ENCODE measurements around the gene CLEC20A. TPM values are rescaled to one million over a fixed set of nuclear protein-coding genes. Genes with fewer than 3 reads are reported as not detected.

Gene CLEC20A
- total RNA-seq, 1 donor from 2014 or later = not detected

- intact Hi-C loops (cut with micrococcal nuclease) = no loop called here
Observed at GRCh38 chr1:178451529-178451928, 45.2 kb downstream of the CLEC20A start.

DNA sequence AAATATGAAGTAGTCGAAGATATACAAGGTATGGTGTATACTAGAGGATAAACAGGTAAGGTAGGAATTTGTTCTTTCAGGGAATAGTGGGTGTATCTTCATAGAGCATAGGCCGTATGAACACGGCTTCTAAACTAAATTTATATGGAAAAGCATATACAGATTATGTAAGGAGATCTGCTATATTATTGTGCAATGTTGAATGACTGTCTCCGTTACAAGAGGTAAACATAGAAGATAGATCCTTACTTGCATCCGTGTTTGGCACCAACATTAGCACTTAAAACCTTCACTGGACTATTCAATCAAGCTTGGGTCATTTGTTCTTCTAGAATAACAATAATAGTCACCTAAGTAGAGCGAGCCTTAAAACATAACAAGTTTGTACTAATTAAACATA, 45.9 kb downstream of the CLEC20A start:
- intact Hi-C loops (cut with micrococcal nuclease) = no loop called here
- DNase-seq (no peak), ATAC-seq (no peak)

More at GRCh38 chr1:178451529-178451928, 45.2 kb downstream of the CLEC20A start:
- no peak for DNase-seq
- ATAC-seq = no peak

DNA sequence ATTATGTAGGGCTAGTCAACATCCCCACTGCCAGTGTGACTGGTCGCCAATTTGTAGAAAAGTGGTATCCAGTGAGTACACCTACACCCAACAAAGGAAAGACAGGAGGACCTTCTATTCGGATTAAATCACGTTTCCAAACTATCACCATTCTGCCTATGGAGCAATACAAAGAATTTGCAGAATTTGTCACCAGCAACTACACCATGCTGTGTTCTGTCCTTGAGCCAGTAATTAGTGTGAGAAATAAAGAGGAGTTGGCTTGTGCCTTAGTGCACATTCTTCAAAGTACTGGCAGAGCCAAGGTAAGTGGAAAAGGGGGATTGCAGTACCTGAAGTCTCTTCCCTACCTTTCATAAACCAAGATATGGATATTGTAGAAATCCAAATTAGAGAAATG, 53.8 kb downstream of the CLEC20A start:
- no peak for DNase-seq
- no peak for ATAC-seq
- intact Hi-C loops (cut with micrococcal nuclease) = no loop called here

- intact Hi-C loops (cut with micrococcal nuclease) = no loop called here
- ATAC-seq (no peak), DNase-seq (no peak)
Observed at GRCh38 chr1:178438432-178438831, 58.3 kb downstream of the CLEC20A start.

- DNase-seq (no peak), ATAC-seq (no peak)
- intact Hi-C loops (cut with micrococcal nuclease) = no loop called here
Observed at GRCh38 chr1:178436899-178437298, 59.9 kb downstream of the CLEC20A start.

- DNase-seq = no peak
- no peak for ATAC-seq
- intact Hi-C loops (cut with micrococcal nuclease) = no loop called here
Observed at GRCh38 chr1:178434899-178435435, 61.8 kb downstream of the CLEC20A start.

DNA sequence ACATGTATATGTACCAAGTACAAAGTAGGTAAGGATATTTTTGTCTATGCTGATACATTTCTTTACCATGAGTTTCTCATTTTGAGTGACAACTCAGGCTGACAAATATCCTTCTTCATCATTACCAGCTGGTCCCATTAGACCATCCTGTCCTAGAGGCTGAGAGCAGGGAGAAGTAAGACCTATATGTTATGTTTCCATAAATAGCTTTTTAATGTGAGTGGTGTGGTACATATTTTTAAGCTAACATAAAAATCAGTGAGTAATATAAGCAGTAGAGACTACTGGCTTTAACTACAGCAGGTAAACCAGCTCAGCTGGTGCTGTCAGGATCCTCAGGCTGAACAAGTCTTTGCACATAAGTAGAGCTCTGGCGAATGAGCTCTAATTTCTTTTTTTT, 62.4 kb downstream of the CLEC20A start:
- ATAC-seq (no peak), DNase-seq (no peak)
- intact Hi-C loops (cut with micrococcal nuclease) = no loop called here

Other genes starting within 250 kb of the CLEC20A start
- not detected for gene TEX35, start 16.1 kb upstream of the CLEC20A start, total RNA-seq
- gene RALGPS2, start 228.3 kb upstream of the CLEC20A start, total RNA-seq = 13.7 TPM

Measured in left ventricle myocardium superior (tissue), 1 donor.